ENCODE data around the gene CHAT. TPM values are rescaled to one million over a fixed set of nuclear protein-coding genes. Genes with fewer than 3 reads are reported as not detected.

CHAT gene
- total RNA-seq, 1 donor from 2014 or later = 0.34 TPM

GRCh38 chr10:49571388-49571787 lies 42.4 kb upstream of the CHAT start:
- TF ChIP-seq CTCF (conservative IDR thresholded peaks at IDR 0.05) = no peak
- no peaks in the 10 kb centered on the region for H3K4me1 Mint-ChIP-seq (ENCODE audit: unreplicated experiment)
- H3K27ac Mint-ChIP-seq = no peak overlapping the region
- no peaks in the 10 kb centered on the region for H3K36me3 Mint-ChIP-seq
- peaks cover 6% of the 10 kb centered on the region for H3K9me3 Mint-ChIP-seq
- no peak for DNase-seq (ENCODE audit: extremely low spot score, unreplicated experiment)
- H3K4me3 Mint-ChIP-seq = no peak overlapping the region
- peaks cover 4% of the 10 kb centered on the region for H3K27me3 Mint-ChIP-seq

- H3K9me3 Mint-ChIP-seq = no peaks in the 10 kb centered on the region
- H3K27me3 Mint-ChIP-seq = no peaks in the 10 kb centered on the region
- no peak for TF ChIP-seq CTCF (conservative IDR thresholded peaks at IDR 0.05)
- H3K4me1 Mint-ChIP-seq (ENCODE audit: unreplicated experiment) = no peaks in the 10 kb centered on the region
- no peak for DNase-seq (ENCODE audit: extremely low spot score, unreplicated experiment)
- H3K4me3 Mint-ChIP-seq = no peak overlapping the region
- H3K27ac Mint-ChIP-seq = no peak overlapping the region
- no peaks in the 10 kb centered on the region for H3K36me3 Mint-ChIP-seq
Observed at GRCh38 chr10:49572594-49573114, 41.2 kb upstream of the CHAT start.

GRCh38 chr10:49575489-49576072 lies 38.3 kb upstream of the CHAT start:
- TF ChIP-seq CTCF (conservative IDR thresholded peaks at IDR 0.05) = no peak
- Mint-ChIP-seq H3K36me3 (no peaks in the 10 kb centered on the region), H3K4me1 (ENCODE audit: unreplicated experiment) (peaks cover 8% of the 10 kb centered on the region), H3K27ac (no peak overlapping the region), H3K4me3 (no peak overlapping the region), H3K27me3 (no peaks in the 10 kb centered on the region), H3K9me3 (peaks cover 8% of the 10 kb centered on the region)
- no peak for DNase-seq (ENCODE audit: extremely low spot score, unreplicated experiment)

DNA sequence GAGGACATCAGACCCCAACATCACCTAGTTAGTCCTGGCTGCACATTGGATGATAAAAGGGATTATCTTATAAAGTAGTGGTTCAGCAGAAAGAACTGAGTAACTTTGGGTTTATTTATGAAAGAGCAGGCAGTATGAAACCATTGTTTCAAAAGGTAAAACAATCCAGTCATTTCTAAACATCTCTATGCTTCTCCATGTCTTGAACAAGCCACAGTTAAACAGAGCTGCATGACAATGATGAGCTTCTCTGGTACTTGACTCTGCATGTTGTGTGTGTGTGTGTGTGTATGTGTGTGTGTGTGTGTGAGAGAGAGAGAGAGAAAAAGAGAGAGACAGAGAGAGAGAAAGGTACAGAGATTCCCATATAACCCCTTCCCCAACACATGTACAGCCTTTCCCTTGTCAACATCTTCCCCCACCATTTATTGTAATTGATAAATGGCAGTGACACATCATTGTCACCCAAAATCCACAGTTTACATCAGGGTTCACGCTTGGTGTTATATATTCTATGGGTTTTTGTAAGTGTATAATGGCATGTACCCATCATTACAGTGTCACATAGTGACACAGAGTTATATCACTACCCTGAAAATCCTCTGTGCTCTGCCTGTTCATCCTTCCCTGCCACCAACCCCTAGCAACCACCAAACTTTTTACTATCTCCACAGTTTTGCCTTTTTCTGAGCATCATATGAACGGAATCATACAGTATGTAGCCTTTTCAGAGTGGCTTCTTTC lies 36.5 kb upstream of the CHAT start:
- Mint-ChIP-seq H3K4me3 (no peak overlapping the region), H3K9me3 (peaks cover 8% of the 10 kb centered on the region), H3K36me3 (no peaks in the 10 kb centered on the region), H3K27me3 (no peaks in the 10 kb centered on the region), H3K4me1 (ENCODE audit: unreplicated experiment) (peaks cover 8% of the 10 kb centered on the region), H3K27ac (no peak overlapping the region)
- no peak for DNase-seq (ENCODE audit: extremely low spot score, unreplicated experiment)
- TF ChIP-seq CTCF (conservative IDR thresholded peaks at IDR 0.05) = no peak

- Mint-ChIP-seq H3K36me3 (no peaks in the 10 kb centered on the region), H3K9me3 (peaks cover 8% of the 10 kb centered on the region), H3K27ac (no peak overlapping the region), H3K4me3 (no peak overlapping the region), H3K27me3 (peaks cover 3% of the 10 kb centered on the region), H3K4me1 (ENCODE audit: unreplicated experiment) (peaks cover 8% of the 10 kb centered on the region)
- no peak for TF ChIP-seq CTCF (conservative IDR thresholded peaks at IDR 0.05)
- no peak for DNase-seq (ENCODE audit: extremely low spot score, unreplicated experiment)
Observed at GRCh38 chr10:49578392-49578791, 35.4 kb upstream of the CHAT start.
